ENCODE results near the gene ADCY10.

ADCY10 gene

DNA sequence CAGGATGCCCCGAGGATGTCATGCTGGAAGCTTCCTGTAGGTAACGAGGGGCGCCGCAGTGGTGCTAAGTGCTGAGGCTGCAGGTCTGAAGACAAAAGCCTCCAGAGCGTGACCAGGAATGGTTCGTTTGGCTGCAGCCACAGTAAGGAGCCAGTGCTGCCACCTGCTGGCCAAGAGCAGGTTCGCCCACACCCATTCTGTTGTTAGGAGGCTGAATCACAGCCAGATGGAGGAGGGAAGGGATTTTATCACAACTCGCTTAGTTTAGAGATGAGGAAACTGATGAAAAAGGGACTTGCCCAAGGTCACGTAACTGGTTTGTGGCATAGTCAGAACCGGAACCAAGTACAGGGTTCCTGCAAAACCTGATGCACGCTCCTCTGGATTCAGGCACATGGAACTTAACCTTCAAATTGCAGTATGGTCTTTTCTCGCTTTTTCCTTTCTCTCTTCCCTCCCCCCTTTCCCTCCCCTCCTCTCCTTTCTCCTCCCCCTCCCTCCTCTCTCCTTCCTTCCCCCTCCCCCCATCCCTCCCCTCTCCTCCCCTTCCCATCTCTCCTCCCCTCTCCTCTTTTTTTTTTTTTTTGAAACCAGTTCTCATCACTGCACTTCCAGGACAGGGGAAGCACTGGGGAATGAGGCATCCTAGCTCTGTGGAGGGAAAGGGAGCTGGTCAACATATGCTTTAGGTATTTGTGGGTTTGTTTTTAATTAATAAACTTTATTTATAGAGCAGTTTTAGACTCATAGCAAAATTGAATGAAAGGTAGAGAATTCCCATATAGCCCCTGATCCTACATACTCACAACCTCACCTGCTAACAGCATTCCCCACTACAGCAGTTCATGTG lies 110.4 kb downstream of the ADCY10 start:
- TF ChIP-seq, protein P1, sequence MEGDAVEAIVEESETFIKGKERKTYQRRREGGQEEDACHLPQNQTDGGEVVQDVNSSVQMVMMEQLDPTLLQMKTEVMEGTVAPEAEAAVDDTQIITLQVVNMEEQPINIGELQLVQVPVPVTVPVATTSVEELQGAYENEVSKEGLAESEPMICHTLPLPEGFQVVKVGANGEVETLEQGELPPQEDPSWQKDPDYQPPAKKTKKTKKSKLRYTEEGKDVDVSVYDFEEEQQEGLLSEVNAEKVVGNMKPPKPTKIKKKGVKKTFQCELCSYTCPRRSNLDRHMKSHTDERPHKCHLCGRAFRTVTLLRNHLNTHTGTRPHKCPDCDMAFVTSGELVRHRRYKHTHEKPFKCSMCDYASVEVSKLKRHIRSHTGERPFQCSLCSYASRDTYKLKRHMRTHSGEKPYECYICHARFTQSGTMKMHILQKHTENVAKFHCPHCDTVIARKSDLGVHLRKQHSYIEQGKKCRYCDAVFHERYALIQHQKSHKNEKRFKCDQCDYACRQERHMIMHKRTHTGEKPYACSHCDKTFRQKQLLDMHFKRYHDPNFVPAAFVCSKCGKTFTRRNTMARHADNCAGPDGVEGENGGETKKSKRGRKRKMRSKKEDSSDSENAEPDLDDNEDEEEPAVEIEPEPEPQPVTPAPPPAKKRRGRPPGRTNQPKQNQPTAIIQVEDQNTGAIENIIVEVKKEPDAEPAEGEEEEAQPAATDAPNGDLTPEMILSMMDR (IDR thresholded peaks at IDR 0.05; ENCODE audit: borderline replicate concordance, control extremely low read depth, extremely low read depth, insufficient read depth, missing control alignments), result peak; percentile 91
- in situ Hi-C loops (cut with MboI; ENCODE audit: low sequenced_read_pairs, unreplicated experiment), result no loop called here
- peak; percentile 90 for DNase-seq (ENCODE audit: low spot score)

DNA sequence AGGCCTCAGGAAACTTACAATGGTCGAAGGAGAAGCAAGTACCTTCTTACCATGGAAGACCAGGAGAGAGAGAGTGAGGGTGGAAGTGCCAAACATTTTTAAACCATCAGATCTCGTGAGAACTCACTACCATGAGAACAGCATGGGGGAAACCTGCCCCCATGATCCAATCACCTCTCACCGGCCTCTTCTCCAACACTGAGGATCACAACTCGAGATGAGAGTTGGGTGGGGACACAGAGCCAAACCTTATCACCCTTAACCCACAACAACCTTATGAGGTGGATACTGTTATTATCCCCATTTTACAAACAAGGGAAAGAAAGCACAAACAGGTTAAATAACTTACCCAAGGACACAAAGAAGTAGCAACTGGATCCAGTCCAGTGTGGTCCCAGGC lies 111.7 kb downstream of the ADCY10 start:
- TF ChIP-seq, protein P1 (IDR thresholded peaks at IDR 0.05; ENCODE audit: borderline replicate concordance, control extremely low read depth, extremely low read depth, insufficient read depth, missing control alignments), result no peak
- in situ Hi-C loops (cut with MboI; ENCODE audit: low sequenced_read_pairs, unreplicated experiment), result no loop called here
- no peak for DNase-seq (ENCODE audit: low spot score)

DNA sequence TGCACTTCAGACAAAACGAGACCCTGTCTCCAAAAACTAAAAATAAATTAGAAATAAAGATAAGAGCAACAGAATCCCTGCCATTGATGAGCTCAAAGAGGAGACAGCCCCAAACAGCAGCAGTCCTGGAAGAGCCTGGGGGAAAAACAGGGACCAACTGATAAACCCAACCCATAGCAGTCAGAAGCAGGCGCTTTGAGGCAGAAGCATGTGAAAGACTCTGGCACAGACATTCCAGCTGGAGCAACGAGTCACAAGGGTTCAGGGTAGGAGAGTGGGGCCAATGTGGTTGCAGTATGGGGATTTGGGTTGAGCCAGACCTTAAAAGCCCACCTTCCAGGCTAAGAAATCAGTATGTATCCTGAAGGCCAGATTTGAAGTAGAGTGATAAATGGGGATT lies 113.7 kb downstream of the ADCY10 start:
- DNase-seq (ENCODE audit: low spot score), result no peak
- in situ Hi-C loops (cut with MboI; ENCODE audit: low sequenced_read_pairs, unreplicated experiment), result no loop called here
- TF ChIP-seq, protein P1 (IDR thresholded peaks at IDR 0.05; ENCODE audit: borderline replicate concordance, control extremely low read depth, extremely low read depth, insufficient read depth, missing control alignments), result no peak

DNA sequence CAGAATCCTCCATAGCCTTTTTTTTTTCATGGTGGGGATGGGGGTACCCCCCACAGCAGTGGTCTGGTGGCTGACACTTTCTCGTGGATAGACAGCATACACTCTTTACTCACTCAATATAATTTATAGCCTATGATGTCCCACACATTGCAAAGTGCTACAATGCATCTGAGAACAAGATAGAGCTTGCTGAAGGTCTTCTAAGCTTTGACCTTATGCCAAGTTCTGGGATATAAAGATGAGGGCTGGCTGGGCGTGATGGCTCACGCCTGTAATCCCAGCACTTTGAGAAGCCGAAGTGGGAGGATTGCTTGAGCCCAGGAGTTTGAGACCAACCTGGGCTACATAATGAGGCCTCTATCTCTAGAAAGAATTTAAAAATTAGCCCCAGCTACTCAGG lies 114.2 kb downstream of the ADCY10 start:
- TF ChIP-seq, protein P1 (IDR thresholded peaks at IDR 0.05; ENCODE audit: borderline replicate concordance, control extremely low read depth, extremely low read depth, insufficient read depth, missing control alignments), result no peak
- no peak for DNase-seq (ENCODE audit: low spot score)
- in situ Hi-C loops (cut with MboI; ENCODE audit: low sequenced_read_pairs, unreplicated experiment), result no loop called here

DNA sequence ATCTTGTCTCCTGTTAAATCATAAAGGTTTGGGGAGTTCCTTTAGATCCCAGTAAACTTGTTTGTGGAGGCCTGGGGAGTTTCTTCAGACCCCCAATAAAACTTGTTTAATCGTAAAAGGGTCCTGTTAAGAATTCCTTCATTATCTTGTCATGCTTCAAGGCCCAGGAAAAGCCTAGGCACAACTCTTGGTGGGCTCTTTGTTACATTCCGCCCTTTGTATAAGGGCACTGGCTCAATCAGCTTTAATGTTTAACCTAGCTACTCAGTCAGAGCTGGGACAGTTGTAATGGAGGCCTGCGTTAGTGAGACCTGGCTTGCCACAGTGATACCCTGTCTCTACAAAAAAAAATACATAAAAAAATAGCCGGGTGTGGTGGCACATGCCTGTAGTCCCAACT lies 115.0 kb downstream of the ADCY10 start:
- TF ChIP-seq, protein P1 (IDR thresholded peaks at IDR 0.05; ENCODE audit: borderline replicate concordance, control extremely low read depth, extremely low read depth, insufficient read depth, missing control alignments), result no peak
- in situ Hi-C loops (cut with MboI; ENCODE audit: low sequenced_read_pairs, unreplicated experiment), result no loop called here
- DNase-seq (ENCODE audit: low spot score), result no peak

DNA sequence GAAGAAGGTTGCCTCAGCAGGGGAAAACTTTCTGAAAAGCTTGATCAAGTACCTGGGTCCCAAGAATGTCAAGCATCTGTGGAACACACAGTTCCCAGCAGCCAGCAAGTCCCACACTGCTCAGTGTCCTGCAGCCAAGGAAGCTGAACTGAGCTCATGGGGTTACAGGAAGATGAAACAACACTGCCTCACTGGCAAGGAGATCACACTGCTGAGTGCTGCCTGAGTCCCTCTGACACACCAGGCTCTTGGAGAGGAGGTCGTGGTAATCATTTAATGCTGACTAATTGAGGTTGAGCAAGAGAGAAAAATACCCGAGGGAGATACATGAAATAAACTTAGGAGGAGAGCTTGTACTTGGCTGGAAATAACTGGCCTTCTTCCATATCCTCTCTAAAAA lies 116.9 kb downstream of the ADCY10 start:
- TF ChIP-seq, protein P1 (IDR thresholded peaks at IDR 0.05; ENCODE audit: borderline replicate concordance, control extremely low read depth, extremely low read depth, insufficient read depth, missing control alignments), result no peak
- in situ Hi-C loops (cut with MboI; ENCODE audit: low sequenced_read_pairs, unreplicated experiment), result no loop called here
- DNase-seq (ENCODE audit: low spot score), result no peak

Data from GM13976 (cell line).